Right lobe of liver (tissue), 4 donors: ENCODE measurements around the gene ARHGAP19.

Experiments used
- POLR2A ChIP-seq: fragments of 450-650 bp; IDR thresholded peaks from one replicate; pipeline ENCODE4 v1.6.1; 2017; ENCODE audit warnings: antibody characterized with exemption, mild to moderate bottlenecking
- TF ChIP-seq, protein P1 (sequence below), 4 donors: fragments of 200-600 bp in 3 of 4; fragments of 450-650 bp in 1 of 4; IDR thresholded peaks; one replicate each; pipeline versions ENCODE4 v1.5.1 to v1.8.0; 2016 to 2022; ENCODE audit warnings: antibody characterized with exemption in 4 of 4, mild to moderate bottlenecking in 2 of 4
- donor health status: DM: no; HTN: no; CAD: no.
- donor health status: DM: no; HTN: no; CAD: no.
- donor health status: DM: no; HTN: yes; CAD: no.

DNA sequence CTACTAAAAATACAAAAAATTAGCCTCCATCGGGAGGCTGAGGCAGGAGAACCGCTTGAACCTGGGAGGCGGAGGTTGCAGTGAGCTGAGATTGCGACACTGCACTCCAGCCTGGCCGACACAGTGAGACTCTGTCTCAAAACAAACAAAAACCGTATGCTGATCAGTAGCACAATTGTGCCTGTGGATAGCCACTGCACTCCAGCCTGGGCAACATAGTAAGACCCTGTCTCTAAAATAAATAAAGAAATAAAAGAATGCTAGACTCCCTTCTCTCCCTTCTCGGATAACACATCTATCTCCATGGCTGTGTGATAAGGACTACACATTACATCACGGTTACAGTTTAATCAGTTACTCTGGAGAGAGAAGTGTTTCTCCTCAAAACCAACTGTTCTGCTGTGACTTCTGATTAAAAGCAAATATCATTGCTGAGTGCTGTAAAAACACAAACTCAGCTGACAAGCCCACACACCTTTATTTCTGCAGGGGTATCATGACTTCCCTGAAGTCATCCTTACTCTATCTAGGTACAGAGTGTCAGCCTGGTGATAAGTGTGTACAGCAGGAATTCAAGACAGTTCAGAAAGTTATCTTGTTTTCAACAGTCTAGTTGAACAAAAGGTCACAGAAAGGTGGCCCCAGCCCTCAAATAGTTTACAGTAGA lies 5.3 kb upstream of the ARHGAP19 start:
- TF ChIP-seq POLR2A = no peak
- TF ChIP-seq, protein P1, sequence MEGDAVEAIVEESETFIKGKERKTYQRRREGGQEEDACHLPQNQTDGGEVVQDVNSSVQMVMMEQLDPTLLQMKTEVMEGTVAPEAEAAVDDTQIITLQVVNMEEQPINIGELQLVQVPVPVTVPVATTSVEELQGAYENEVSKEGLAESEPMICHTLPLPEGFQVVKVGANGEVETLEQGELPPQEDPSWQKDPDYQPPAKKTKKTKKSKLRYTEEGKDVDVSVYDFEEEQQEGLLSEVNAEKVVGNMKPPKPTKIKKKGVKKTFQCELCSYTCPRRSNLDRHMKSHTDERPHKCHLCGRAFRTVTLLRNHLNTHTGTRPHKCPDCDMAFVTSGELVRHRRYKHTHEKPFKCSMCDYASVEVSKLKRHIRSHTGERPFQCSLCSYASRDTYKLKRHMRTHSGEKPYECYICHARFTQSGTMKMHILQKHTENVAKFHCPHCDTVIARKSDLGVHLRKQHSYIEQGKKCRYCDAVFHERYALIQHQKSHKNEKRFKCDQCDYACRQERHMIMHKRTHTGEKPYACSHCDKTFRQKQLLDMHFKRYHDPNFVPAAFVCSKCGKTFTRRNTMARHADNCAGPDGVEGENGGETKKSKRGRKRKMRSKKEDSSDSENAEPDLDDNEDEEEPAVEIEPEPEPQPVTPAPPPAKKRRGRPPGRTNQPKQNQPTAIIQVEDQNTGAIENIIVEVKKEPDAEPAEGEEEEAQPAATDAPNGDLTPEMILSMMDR (IDR thresholded peaks at IDR 0.05) = no peak
